RCC 7860 (cell line): ENCODE results near the gene SNX33.
"Not testable (repeated sequence)": the region's sequence is repeated elsewhere in the genome, so short reads cannot be mapped to it uniquely, and the experiment has no call there.

Experiments
- DNase-seq: peaks from one replicate; pipeline ENCODE4 v3.0.0-alpha.2; 2015; ENCODE audit warnings: low spot score
- FAIRE-seq: peaks from 2 replicates; lab custom pipeline; 2012; peaks lifted over from hg19 to GRCh38; lab: Jason Lieb, UNC

Gene SNX33

DNA sequence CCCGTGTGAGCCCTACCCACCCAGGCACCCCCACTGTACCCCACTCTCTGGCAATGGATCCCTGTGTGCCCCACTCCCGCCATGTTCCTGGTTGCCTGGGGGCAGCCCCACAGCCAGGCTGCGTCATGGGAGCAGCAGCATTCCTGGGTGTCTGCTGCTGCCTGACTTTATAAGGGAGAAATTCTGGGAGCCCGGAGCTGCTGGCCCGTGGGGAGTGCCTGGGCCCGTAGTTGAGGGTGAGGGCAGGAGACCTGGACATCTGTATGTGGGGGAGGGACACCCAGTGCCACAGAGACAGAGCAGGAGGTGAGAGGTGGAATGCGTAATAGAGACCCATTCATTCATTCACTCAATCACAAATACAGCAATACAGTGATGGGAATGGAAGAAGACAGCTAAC lies 49.8 kb downstream of the SNX33 start:
- DNase-seq (no peak), FAIRE-seq (no peak)

DNA sequence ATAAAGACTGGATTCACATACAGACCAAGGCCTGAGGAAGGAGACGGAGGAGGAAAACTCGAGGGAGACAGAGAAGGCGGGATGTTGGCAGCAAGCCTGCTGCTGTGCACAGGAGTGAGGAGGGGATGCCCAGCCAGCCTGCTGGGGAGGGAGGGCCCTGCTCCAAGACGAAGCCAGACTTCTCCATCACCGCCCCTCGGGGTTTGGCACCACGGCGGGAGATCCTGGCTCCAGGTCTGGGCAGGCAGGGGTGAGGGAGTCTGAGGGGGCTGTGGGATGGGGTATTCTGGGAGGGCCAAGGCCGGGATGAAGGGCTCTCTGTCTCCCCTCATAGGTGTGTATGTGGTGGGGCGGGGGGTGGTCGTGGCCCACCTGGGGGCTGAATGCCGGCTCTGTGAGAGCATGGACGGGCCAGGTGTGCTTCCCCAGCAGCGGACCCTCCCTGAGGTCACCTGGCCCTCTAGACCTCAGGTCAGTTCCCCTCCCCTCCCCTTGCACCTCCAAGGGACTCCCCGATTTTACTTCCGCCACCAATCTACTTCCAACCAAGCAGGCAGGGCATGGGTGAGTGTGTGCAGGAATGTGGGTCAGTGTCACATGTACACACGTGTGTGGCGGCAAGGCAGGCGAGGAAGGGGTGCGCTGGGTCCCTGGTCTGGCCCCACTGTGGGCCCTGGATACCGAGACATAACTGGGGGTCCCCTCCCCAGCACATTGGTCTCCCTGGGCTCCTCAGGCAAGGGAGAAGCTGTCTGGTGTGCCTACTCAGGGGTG lies 50.4 kb downstream of the SNX33 start:
- not testable (repeated sequence) for FAIRE-seq, DNase-seq

DNA sequence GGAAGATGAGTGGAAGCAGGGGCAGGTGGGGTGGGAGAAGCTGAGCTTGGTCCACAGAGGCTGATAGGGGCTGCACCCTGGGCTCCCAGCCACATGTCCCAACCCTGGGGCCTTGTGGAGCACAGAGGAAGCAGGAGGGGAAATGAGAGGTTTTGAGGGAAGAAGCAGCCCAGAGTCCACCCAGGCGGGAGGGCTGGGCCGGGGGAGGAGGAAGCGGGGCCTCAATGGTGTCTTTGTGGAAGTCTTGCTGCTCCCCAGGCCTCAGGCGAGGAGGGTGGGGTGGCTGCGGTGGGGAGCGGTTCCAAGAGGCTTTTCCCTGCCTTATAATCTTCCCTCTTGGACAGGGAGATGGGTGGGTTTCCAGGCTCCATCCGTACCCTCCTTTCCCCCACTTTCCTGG lies 51.8 kb downstream of the SNX33 start:
- DNase-seq, FAIRE-seq: not testable (repeated sequence)

DNA sequence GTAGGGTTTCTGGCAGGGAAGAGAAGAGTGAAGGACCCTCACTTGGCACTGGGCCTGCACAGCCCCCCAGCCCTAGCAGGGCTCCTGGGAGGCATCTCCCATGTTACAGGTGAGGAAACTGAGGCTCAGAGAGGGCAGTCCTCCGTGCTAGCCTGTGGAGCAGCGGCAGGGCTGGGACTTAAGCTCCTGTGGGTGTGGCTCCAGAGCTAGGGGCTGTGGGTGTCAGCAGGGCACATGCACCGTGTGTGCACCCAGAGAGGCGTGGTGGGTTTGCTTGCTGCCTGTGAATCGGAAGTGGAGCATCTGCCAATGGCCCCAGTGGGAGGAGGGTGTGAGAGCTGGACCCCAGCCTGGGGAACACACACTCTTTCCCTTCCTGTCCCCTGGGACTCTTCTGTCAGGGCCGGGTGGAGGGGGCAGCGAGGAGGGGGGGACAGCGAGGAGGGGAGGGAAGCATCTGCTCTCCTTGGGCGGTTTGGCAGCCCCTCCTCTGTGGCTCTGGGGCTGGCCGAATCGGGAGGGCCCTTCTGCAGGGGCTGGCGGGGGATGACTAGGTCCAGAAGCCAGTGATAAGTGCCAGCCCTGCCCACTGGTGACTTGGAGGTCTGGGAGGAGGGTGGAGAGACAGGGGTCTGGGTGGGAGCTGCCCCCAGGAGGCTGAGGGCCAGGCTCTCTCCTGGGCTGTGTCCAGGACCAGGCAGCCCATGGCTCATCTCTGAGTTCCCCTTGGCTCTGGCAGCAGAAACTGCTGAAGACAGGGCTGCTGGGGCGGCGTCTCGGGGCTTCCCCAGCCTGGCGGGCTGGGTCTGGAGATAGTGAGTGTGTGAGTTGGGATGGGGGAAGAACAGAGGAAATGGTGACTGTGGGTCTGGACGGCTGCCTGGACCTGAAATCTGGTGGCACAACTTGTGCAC lies 52.5 kb downstream of the SNX33 start:
- peak; percentile 61 for DNase-seq
- peak; percentile 45 for FAIRE-seq

DNA sequence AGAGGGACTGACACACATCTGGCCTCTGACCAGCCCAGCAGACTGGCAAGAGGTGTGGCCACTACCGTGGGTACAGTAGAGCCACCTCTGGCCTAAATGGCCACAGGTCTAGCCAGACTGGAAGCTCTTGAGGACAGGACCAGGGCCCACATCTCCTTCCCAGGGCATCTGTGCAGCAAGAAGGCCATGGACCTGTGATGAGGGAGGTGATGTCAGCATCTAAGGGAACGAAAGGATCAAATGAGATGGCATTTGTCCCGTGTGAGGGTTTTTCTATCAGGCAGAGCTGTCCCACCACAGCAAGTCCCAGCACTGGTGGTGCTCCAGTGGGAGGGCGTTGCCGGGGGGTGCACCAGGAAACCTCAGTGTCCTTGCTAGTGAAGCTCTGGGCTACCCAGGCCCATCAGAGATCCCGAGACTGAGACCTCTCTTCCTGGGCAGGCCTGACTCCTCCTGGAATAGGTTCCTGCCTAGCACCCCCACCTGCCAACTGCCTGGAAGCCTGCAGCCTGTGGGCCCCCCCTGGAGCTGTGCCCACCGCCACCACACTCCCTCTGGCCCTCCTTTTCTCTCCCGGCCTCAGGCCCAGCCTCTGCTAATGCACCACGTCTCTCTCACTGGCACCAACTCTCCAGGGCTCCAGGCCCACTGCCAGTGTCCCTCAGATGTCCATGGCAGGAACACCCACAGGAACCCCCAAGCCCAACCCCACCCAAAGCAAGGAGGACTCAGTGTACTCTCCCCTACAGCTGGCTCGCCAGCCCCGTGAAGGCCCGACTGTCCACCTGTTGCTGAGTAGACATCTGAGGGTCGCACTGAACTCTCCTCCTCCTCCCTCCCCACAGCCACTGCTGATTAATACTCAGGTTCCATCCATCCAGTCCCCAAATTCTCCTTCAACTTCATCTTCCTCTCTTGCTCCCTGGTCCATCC lies 53.6 kb downstream of the SNX33 start:
- FAIRE-seq, DNase-seq: not testable (repeated sequence)

DNA sequence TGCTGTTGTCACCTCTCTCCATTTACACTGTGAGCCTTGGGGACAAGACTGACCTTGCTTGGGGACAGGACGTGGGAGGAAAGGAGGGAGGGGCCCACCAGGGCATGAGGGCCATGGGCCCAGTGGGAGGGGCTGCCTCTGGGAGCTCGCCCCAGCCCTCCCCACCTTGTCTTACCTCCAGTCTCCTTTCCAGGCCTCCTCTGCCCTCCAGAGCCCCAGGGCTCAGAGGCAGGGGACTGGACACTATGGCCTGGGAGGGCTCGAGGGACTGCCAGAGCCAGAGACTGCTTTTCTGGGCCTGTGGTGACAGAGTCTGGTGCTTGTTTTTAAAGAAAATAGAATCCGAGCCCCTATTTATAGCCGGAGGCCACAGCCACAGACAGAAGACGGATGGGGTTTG lies 54.7 kb downstream of the SNX33 start:
- no peak for DNase-seq
- no peak for FAIRE-seq

DNA sequence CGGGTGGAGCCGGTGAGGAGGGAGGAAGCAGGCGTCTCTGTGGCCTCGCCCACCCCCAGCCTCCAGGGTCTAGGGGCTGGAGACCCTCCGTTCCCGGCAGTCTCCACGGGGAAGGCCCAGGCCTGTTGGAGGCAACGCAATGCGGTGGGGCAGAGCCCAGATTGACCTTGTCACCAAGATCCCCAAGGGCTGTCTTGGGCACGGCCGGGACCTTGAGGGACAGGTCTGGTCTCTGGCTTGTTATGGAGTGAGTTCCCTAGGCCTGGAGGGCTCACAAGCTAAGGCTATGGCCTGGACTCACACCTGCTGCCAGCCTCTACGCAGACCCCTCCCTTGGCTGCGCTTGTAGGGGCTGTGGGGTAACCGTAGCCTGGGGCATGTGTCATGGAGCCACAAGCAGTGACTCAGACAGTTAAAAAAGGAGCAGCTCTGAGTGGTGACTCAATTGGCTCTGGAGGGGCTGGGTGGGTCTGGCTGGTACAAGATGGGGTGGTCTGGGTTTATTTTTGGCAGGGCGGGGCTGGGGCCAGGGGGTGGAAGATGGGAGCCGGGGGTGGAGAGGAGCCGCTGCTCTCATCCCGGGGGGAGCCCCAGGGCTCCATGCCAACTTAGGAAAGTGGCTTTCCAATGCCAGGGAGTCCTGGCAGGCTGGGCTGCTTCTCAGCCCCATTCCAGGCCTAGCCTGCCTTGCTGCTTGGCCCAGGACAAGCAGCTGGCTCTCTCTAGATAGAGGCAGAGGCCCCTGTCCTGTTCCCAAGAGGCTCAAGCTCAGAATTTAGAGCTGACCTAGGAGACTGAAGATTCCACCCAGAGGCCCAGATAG lies 55.9 kb downstream of the SNX33 start:
- peak; percentile 4 for FAIRE-seq
- DNase-seq = not testable (repeated sequence)

DNA sequence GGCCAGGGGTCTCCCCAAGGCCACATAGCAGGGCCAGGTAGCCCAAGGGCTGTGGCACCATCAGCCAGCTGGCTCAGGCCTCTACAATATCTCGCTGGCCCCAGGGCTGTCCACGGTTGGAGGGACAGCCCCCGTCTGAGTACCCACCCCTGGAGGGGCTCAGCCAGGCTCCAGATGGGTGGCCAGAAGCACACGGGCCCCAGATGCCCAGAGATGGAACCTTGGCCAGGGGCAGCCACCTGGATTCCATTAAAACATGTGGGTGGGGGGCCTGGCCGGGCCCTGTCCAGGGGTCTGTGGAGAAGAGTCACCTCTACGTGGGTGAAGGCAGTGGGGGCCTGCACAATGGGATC lies 56.5 kb downstream of the SNX33 start:
- FAIRE-seq (no peak), DNase-seq (no peak)

DNA sequence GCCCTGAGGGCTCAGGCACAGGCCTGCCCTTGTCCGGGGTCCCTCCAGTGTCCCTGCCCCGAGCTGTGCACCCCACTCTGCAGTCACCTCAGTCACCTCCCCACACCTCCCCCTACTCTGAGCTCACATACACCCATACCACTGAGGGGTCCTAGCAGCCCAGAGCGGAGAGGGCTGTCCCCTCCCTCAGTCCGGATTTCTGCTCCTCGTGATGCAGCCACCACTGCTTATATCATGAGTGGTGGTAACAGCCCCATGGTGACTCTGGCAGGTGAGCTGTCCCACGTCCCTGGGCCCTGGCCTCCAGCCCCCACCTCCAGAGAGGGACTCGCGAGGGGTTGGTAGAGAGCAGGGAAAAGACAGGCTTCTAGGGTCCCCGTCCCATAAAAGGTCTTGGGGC lies 56.9 kb downstream of the SNX33 start:
- no peak for DNase-seq
- FAIRE-seq = no peak

DNA sequence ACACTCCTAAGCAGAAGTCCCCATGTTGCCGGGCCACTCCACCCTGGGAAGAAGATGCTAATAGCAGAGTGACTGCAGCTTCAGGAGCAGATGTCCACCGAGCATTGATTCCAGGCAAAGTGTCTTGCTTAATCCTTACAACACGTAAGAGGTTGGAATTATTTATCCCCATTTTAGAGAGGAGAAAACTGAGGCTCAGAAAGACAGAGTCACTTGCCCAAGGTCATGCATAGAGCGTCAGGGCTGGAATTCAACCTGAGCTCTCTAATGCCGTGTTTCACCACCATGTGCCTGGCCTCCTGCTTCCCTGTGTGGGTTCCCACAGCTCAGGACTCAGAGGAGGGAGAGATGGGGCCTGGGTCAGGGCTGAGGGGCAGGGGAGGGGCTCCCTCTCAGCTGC lies 57.7 kb downstream of the SNX33 start:
- not testable (repeated sequence) for FAIRE-seq, DNase-seq

DNA sequence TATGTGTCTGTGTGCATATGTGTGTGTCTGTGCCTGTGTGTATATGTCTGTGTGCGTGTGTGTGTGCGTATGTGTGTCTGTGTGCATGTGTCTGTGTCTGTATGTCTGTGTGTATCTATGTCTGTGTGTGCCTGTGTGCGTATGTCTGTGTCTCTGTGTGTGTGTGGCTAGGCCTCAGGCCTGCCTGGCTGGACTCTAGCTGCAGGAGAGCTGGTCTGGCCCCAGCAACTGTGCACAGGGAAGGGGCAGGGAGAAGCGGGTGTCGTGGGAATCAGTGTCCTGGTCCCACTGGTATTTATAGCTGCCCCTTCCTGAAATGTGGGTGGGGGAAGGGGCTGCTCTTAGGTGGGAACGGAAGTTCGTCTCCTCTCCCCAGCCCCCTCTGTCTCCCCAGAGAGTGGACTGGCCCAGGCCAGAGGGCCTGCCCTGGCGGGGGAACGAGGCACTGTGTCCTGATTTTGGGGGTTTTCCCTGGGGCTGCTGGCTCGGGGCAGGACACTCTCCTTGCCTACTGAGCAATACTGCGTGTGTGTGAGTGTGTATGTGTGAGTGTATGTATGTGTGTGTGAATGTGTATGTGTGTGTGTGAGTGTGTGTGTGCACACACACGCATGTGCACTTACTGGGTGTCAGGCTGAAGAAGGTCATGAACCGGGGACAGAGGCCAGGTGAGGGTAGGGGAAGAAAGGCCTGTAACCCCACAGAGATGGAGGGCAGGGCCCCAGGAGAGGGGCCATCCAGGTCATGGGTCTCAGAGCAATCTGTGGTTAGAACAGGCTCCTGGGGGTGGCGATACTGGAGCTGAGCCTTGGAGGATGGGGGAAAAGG lies 58.4 kb downstream of the SNX33 start:
- DNase-seq (no peak), FAIRE-seq (no peak)

DNA sequence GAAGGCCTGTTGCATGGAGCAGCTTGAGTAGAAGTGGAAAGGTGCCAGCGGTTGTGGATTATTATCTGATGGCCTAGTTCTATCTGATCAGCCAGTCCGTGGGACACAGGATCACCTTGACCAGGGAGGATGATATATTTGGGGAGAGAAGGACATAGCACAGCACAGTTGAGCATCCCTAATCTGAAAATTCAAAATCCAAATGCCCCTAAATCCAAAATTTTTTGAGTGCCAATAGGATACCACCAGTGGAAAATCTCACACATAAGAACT lies 58.9 kb downstream of the SNX33 start:
- DNase-seq (no peak), FAIRE-seq (no peak)

DNA sequence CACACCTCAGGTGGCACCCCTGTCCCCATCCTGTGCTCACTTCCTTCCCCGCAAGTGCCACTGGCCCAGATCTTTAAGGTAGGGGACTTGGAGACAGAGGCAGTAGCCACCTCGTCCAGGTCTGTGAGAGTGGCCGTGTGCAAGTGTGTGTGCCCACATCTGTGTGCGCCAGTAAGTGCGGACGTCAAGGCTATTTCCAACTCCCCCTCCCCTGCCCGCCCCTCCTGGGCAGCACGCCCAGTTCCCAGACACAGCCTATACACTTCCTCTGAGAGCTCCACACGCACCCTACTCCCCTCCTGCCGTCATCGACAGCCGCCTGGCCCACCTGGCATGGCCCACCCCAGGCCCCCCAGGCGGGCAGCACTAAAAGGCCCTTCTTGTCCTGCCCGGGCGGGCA lies 61.7 kb downstream of the SNX33 start:
- not testable (repeated sequence) for DNase-seq

DNA sequence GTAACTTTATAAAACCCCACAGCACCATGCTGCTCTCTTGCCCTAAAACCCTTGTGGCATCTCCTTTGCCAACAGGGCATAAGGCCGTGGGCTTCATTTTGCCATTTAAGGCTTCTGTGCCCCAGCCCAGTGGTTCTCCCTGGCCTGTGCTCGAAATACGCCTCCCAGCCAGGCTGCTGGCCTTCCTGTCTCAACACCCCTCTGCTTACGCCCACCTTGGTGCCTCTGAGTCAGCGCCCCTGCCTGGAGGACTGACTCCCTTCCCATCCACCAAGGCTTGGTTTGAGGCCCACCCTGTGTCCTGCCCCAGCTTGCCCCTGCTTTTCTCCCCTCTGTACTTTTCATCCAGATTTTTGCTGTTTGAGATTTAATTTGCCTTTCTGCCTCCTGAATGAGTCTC lies 63.2 kb downstream of the SNX33 start:
- DNase-seq, FAIRE-seq: not testable (repeated sequence)

More for the DNA sequence above, 61.7 kb downstream of the SNX33 start:
- not testable (repeated sequence) for FAIRE-seq

DNA sequence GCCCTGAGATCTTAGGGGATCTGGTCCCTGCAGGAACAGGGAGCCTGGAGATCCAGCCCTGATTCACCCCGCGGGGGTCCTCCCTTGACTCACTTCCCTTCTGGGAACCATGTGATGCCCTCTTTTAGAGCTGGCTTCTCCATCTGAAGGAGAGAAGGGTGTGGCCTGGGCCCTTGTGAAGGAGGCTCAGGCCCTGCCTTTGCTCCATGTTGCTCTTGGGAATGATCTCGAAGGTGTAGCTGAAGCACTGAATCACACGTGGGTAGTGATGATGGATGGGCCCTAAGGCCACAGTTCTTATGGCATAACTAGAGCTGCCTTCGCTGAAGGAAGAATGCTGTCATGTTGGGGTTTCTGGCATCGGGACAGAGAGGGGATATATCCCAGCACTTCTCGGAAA lies 63.8 kb downstream of the SNX33 start:
- not testable (repeated sequence) for DNase-seq, FAIRE-seq
